Ovary (tissue), 9 donors: ENCODE results near the gene PZP. TPM values are rescaled to one million over a fixed set of nuclear protein-coding genes. Genes with fewer than 3 reads are reported as not detected.

Source experiments
- DNase-seq, 5 donors: peaks; one replicate each; pipeline ENCODE4 v3.0.0-alpha.2; 2019 to 2020
- H3K27ac ChIP-seq, 2 donors: fragments of 200-600 bp; one replicate each; pipeline versions ENCODE4 v1.5.1 to v1.8.0; 2019 to 2022
- H3K27me3 ChIP-seq: fragments of 200-600 bp; one replicate; pipeline ENCODE4 v1.8.0; 2022
- H3K36me3 ChIP-seq: fragments of 200-600 bp; sonication (generic); one replicate; pipeline ENCODE4 v1.5.1; 2019
- H3K4me1 ChIP-seq: one replicate; pipeline ENCODE4 v1.8.1; 2013; ENCODE audit warnings: mild to moderate bottlenecking, moderate library complexity; ENCODE audit not compliant: insufficient read depth
- H3K4me3 ChIP-seq: fragments of 200-600 bp; sonication (generic); one replicate; pipeline ENCODE4 v1.5.1; 2017
- H3K9me3 ChIP-seq, 2 donors: fragments of 200-600 bp in 1 of 2; sonication (generic) in 1 of 2; one replicate each; pipeline versions ENCODE4 v1.5.1 to v1.8.1; 2013 to 2019; ENCODE audit warnings: mild to moderate bottlenecking in 1 of 2, moderate library complexity in 1 of 2
- EP300 ChIP-seq: sonication (generic); formaldehyde crosslinking; IDR thresholded peaks from one replicate; pipeline ENCODE4 v1.6.1; 2017; ENCODE audit warnings: antibody characterized with exemption
- POLR2A ChIP-seq: fragments of 450-650 bp; IDR thresholded peaks from one replicate; pipeline ENCODE4 v1.6.1; 2017; ENCODE audit warnings: antibody characterized with exemption, mild to moderate bottlenecking, moderate library complexity
- WGBS, 3 donors: extraction: QIAGEN DNeasy Blood & Tissue Kit in 1 of 3; methylation state at CpG; one replicate each; pipeline versions ENCODE4 v1.1.5 to v1.1.7; 2013 to 2017; 5-methylcytosine and 5-hydroxymethylcytosine counted together
- intact Hi-C, 4 donors: fragments of 100-400 bp; cut with DNase I; formaldehyde crosslinking; loops; one replicate each; pipeline versions ENCODE4 v1.11.0 to v1.15.1; 2022 to 2023
- polyA plus RNA-seq, 2 donors: library from polyadenylated mRNA; stranded (reverse); fragments of 200-250 nt in 1 of 2; fragments of 350-450 nt in 1 of 2; fragmentation: Illumina TruSeq in 1 of 2; extraction: RNeasy Lipid Tissue Mini Kit (QIAGEN cat#74804) in 1 of 2; gene quantifications; one replicate each; pipeline ENCODE4 v1.2.3, GENCODE V29; 2013 to 2014
- total RNA-seq, 7 donors: library from RNA; depleted of rRNA in 2 of 7; stranded (reverse); fragments of >200 nt in 2 of 7; fragmentation: NEBNext Ultra II Directional in 3 of 7; extraction: Animal tissue kit (Norgen Biotek cat#: 25700) in 3 of 7; gene quantifications; one replicate each; pipeline versions ENCODE4 v1.1.0 to v1.2.4, GENCODE V29; 2016 to 2023
- TF ChIP-seq, protein P1 (sequence below), 3 donors: fragments of 450-650 bp in 2 of 3; fragments of 200-600 bp in 1 of 3; IDR thresholded peaks; one replicate each; pipeline versions ENCODE4 v1.5.1 to v1.8.0; 2016 to 2022; ENCODE audit warnings: antibody characterized with exemption in 3 of 3, mild to moderate bottlenecking in 1 of 3
- donor health status: DM: no; HTN: no; CAD: no; lungs with moderate emphysema.
- donor health status: DM: no; HTN: no; CAD: no.
- donor health status: Bipolar disorder and iron deficiency.
- donor health status: DM: yes; HTN: yes; CAD: no.
- donor health status: DM: no; HTN: no; CAD: no.
- donor health status: DM: yes; HTN: yes; CAD: no.

Gene PZP
- total and polyA plus RNA-seq, 9 donors = 0.11 to 1.1 (median 0.21) TPM; not detected in 1

- TF ChIP-seq, protein P1, sequence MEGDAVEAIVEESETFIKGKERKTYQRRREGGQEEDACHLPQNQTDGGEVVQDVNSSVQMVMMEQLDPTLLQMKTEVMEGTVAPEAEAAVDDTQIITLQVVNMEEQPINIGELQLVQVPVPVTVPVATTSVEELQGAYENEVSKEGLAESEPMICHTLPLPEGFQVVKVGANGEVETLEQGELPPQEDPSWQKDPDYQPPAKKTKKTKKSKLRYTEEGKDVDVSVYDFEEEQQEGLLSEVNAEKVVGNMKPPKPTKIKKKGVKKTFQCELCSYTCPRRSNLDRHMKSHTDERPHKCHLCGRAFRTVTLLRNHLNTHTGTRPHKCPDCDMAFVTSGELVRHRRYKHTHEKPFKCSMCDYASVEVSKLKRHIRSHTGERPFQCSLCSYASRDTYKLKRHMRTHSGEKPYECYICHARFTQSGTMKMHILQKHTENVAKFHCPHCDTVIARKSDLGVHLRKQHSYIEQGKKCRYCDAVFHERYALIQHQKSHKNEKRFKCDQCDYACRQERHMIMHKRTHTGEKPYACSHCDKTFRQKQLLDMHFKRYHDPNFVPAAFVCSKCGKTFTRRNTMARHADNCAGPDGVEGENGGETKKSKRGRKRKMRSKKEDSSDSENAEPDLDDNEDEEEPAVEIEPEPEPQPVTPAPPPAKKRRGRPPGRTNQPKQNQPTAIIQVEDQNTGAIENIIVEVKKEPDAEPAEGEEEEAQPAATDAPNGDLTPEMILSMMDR (IDR thresholded peaks at IDR 0.05) = no peak
- TF ChIP-seq EP300 = no peak
- TF ChIP-seq POLR2A = no peak
- intact Hi-C loops = no loop called here
- 68 to 78% (median 74%) methylated on average over 16 of the region's 16 CpGs for WGBS, 3 donors
- H3K4me3 ChIP-seq = no peak overlapping the region
- no peak for DNase-seq
- no peaks in the 10 kb centered on the region for H3K9me3 ChIP-seq
- no peaks in the 10 kb centered on the region for H3K36me3 ChIP-seq
- H3K27ac ChIP-seq = no peak overlapping the region
- no peaks in the 10 kb centered on the region for H3K27me3 ChIP-seq
- no peaks in the 10 kb centered on the region for H3K4me1 ChIP-seq
Measured at GRCh38 chr12:9134981-9135628, 73.1 kb downstream of the PZP start.

- DNase-seq = no peak
- intact Hi-C loops = no loop called here
- TF ChIP-seq, protein P1 (IDR thresholded peaks at IDR 0.05) = no peak
- TF ChIP-seq POLR2A = no peak
- no peak for TF ChIP-seq EP300
- WGBS, 3 donors = 34 to 69% (median 58%) methylated on average over 1 of the region's 1 CpG
- H3K36me3 ChIP-seq = no peaks in the 10 kb centered on the region
- no peaks in the 10 kb centered on the region for H3K4me1 ChIP-seq
- no peak overlapping the region for H3K27ac ChIP-seq
- H3K4me3 ChIP-seq = no peak overlapping the region
- H3K9me3 ChIP-seq = no peaks in the 10 kb centered on the region
- no peaks in the 10 kb centered on the region for H3K27me3 ChIP-seq
Measured at GRCh38 chr12:9133216-9133916, 74.8 kb downstream of the PZP start.

DNA sequence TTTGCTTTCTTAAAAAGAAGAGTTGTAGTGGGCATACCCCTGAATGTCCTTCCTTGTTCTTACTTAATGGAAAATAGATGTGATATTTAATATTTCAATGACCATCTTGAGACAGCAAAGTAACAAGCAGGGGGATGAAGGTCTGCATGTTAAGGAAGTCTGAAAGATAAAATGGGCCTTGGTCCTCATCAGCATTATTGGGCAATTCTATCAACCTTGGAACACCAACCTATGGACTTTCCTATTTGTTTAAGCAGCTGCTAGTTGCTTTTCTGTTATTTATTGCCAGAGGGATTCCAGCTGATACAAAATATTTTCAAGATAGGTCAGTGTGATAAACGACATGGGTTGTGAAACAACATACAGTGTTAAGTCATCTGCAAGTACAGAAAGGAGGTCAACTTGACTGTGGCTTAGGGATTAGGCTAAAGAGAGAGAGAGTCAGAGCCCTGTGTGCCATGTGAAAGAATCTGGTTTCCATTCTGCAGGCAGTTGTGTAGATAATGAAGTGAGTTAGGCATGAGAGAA lies 76.1 kb downstream of the PZP start:
- intact Hi-C loops = no loop called here
- TF ChIP-seq POLR2A (no peak), EP300 (no peak)
- TF ChIP-seq, protein P1 (IDR thresholded peaks at IDR 0.05) = no peak
- Histone ChIP-seq H3K27ac (no peak overlapping the region), H3K9me3 (no peaks in the 10 kb centered on the region), H3K36me3 (no peaks in the 10 kb centered on the region), H3K4me3 (no peak overlapping the region), H3K4me1 (no peaks in the 10 kb centered on the region), H3K27me3 (no peaks in the 10 kb centered on the region)
- no peak for DNase-seq
- WGBS, 3 donors = 38 to 53% (median 42%) methylated on average over 1 of the region's 1 CpG

GRCh38 chr12:9130244-9130643 lies 78.0 kb downstream of the PZP start:
- TF ChIP-seq EP300 = no peak
- TF ChIP-seq, protein P1 (IDR thresholded peaks at IDR 0.05) = no peak
- no peak for TF ChIP-seq POLR2A
- DNase-seq = no peak
- intact Hi-C loops = no loop called here
- Histone ChIP-seq H3K4me3 (no peak overlapping the region), H3K4me1 (no peaks in the 10 kb centered on the region), H3K9me3 (no peaks in the 10 kb centered on the region), H3K27me3 (no peaks in the 10 kb centered on the region), H3K27ac (no peak overlapping the region), H3K36me3 (no peaks in the 10 kb centered on the region)
- WGBS, 3 donors = 69 to 97% (median 70%) methylated on average over 2 of the region's 2 CpGs
